Cardiac fibroblast (primary cell): ENCODE results near the gene FOCAD.
"Not testable (repeated sequence)": the region's sequence is repeated elsewhere in the genome, so short reads cannot be mapped to it uniquely, and the experiment has no call there.

Experiments
- DNase-seq, 2 donors: peaks; one replicate each; pipeline versions ENCODE4 v3.0.0 to v3.0.0-alpha.2; 2010; ENCODE audit warnings: low read depth in 2 of 2
- H3K4me3 ChIP-seq, 2 donors: replicated peaks in 1 of 2; 1 replicate in 1 of 2; 2 replicates in 1 of 2; pipeline ENCODE4 v1.5.1; 2011; ENCODE audit warnings: low read depth in 2 of 2, low read length in 2 of 2, mild to moderate bottlenecking in 2 of 2, moderate library complexity in 1 of 2
- TF ChIP-seq, protein P1 (sequence below): IDR thresholded peaks from one replicate; pipeline ENCODE4 v1.5.1; 2011; ENCODE audit warnings: low read depth, mild to moderate bottlenecking, low read length, inconsistent platforms

FOCAD gene

GRCh38 chr9:20646656-20647055 is 37.4 kb upstream of the FOCAD start:
- TF ChIP-seq, protein P1, sequence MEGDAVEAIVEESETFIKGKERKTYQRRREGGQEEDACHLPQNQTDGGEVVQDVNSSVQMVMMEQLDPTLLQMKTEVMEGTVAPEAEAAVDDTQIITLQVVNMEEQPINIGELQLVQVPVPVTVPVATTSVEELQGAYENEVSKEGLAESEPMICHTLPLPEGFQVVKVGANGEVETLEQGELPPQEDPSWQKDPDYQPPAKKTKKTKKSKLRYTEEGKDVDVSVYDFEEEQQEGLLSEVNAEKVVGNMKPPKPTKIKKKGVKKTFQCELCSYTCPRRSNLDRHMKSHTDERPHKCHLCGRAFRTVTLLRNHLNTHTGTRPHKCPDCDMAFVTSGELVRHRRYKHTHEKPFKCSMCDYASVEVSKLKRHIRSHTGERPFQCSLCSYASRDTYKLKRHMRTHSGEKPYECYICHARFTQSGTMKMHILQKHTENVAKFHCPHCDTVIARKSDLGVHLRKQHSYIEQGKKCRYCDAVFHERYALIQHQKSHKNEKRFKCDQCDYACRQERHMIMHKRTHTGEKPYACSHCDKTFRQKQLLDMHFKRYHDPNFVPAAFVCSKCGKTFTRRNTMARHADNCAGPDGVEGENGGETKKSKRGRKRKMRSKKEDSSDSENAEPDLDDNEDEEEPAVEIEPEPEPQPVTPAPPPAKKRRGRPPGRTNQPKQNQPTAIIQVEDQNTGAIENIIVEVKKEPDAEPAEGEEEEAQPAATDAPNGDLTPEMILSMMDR, result no peak
- H3K4me3 ChIP-seq, result no peak overlapping the region
- DNase-seq, result no peak

- TF ChIP-seq, protein P1, result no peak
- peak; percentile 9 to 73 for DNase-seq
- no peak overlapping the region for H3K4me3 ChIP-seq
Measured at GRCh38 chr9:20649381-20649780, 34.7 kb upstream of the FOCAD start.

DNA sequence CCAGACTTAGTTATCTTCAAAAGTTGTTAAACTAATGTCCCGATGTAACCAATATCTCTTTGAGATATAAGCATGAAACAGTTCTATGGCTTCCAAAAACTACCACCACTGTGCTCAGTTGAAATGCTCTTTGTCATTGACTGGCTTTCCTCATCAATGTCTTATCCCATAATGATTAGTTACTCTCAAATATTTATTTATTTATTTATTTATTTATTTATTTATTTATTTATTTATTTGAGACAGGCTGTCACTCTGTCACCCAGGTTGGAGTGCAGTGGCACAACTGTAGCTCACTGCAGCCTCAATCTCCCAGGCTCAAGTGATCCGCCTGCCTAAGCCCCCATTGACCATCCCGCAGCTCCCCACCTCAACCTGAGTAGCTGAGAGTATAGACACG is 33.7 kb upstream of the FOCAD start:
- H3K4me3 ChIP-seq, result no peak overlapping the region
- no peak for DNase-seq
- TF ChIP-seq, protein P1, result no peak

- no peak for DNase-seq
- H3K4me3 ChIP-seq, result no peak overlapping the region
Measured at GRCh38 chr9:20650750-20651299, 33.2 kb upstream of the FOCAD start.

GRCh38 chr9:20651939-20652338 is 32.1 kb upstream of the FOCAD start:
- no peak for DNase-seq
- TF ChIP-seq, protein P1, result no peak
- H3K4me3 ChIP-seq, result no peak overlapping the region

More at GRCh38 chr9:20650750-20651299, 33.2 kb upstream of the FOCAD start:
- TF ChIP-seq, protein P1, result no peak

- DNase-seq, result not testable (repeated sequence)
- H3K4me3 ChIP-seq, result peak overlapping the region; percentile 30 to 47
Measured at GRCh38 chr9:20658246-20658667, 25.8 kb upstream of the FOCAD start.

DNA sequence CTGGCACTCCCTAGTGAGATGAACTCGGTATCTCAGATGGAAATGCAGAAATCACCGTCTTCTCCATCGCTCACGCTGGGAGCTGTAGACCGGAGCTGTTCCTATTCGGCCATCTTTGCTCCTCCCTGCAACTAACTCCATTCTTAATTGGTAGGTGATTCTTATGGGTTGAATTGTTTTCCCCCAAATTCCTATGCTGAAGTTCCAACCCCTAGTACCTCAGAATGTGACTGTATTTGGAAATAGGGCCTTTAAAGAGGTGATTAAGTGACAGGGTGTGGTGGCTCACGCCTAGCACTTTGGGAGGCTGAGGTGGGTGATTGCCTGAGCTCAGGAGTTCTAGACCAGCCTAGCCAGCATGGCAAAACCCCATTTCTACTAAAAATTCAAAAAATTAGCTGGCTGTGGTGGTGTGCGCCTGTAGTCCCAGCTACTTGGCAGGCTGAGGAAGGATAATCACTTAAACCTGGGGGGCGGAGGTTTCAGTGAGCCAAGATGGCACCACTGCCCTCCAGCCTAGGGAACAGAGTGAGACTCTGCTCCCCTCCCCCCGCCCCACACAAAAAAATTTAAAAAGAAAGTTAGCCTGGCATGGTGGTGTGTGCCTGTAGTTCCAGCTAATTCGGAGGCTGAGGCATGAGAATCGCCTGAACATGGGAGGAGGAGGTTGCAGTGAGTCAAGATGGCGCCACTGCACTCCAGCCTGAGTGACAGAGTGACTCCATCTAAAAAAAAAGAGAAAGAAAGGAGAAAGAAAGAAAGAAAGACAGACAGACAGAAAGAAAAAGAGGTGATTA is 25.2 kb upstream of the FOCAD start:
- H3K4me3 ChIP-seq, result peak overlapping the region; percentile 30 to 47
- DNase-seq, result peak; percentile 7 to 25
- TF ChIP-seq, protein P1, result no peak
